Measurements from ENCODE around the gene PP2D1.
"Not testable (repeated sequence)": the region's sequence is repeated elsewhere in the genome, so short reads cannot be mapped to it uniquely, and the experiment has no call there.

Gene PP2D1

GRCh38 chr3:19970327-19970726 lies 41.7 kb downstream of the PP2D1 start:
- Mint-ChIP-seq H3K9me3 (no peaks in the 10 kb centered on the region), H3K4me1 (peaks cover 3% of the 10 kb centered on the region), H3K27me3 (no peaks in the 10 kb centered on the region), H3K27ac (no peak overlapping the region), H3K36me3 (peaks cover 36% of the 10 kb centered on the region), H3K4me3 (no peak overlapping the region)
- CTCF ChIA-PET: interaction anchor here (0.5 kb wide), 1 partner anchor 119 kb away, joined by 3 read pairs; no protein-coding TSS in a partner anchor
- no peak for DNase-seq

GRCh38 chr3:19967812-19968211 lies 44.3 kb downstream of the PP2D1 start:
- Mint-ChIP-seq H3K27me3 (no peaks in the 10 kb centered on the region), H3K36me3 (peaks cover 31% of the 10 kb centered on the region), H3K9me3 (no peaks in the 10 kb centered on the region), H3K27ac (no peak overlapping the region), H3K4me3 (no peak overlapping the region), H3K4me1 (peaks cover 3% of the 10 kb centered on the region)
- CTCF ChIA-PET: no interaction called here
- DNase-seq: no peak

- CTCF ChIA-PET: no interaction called here
Observed at GRCh38 chr3:19967208-19967607, 44.9 kb downstream of the PP2D1 start.

GRCh38 chr3:19961960-19962359 lies 50.1 kb downstream of the PP2D1 start:
- Mint-ChIP-seq H3K4me1 (peaks cover 21% of the 10 kb centered on the region), H3K9me3 (no peaks in the 10 kb centered on the region), H3K27ac (no peak overlapping the region), H3K36me3 (peaks cover 26% of the 10 kb centered on the region), H3K4me3 (no peak overlapping the region), H3K27me3 (no peaks in the 10 kb centered on the region)
- CTCF ChIA-PET: no interaction called here
- no peak for DNase-seq

More at GRCh38 chr3:19967208-19967607, 44.9 kb downstream of the PP2D1 start:
- Mint-ChIP-seq H3K36me3 (peaks cover 30% of the 10 kb centered on the region), H3K27me3 (no peaks in the 10 kb centered on the region), H3K4me3 (no peak overlapping the region), H3K4me1 (peaks cover 3% of the 10 kb centered on the region), H3K27ac (no peak overlapping the region), H3K9me3 (no peaks in the 10 kb centered on the region)
- no peak for DNase-seq

GRCh38 chr3:19960696-19961095 lies 51.4 kb downstream of the PP2D1 start:
- CTCF ChIA-PET: no interaction called here
- DNase-seq: no peak
- Mint-ChIP-seq H3K27me3 (no peaks in the 10 kb centered on the region), H3K27ac (no peak overlapping the region), H3K4me1 (peaks cover 25% of the 10 kb centered on the region), H3K4me3 (no peak overlapping the region), H3K9me3 (no peaks in the 10 kb centered on the region), H3K36me3 (peaks cover 25% of the 10 kb centered on the region)

- Mint-ChIP-seq H3K9me3 (no peaks in the 10 kb centered on the region), H3K4me1 (peaks cover 27% of the 10 kb centered on the region)
Observed at GRCh38 chr3:19959505-19959904, 52.6 kb downstream of the PP2D1 start.

GRCh38 chr3:19957354-19957753 lies 54.7 kb downstream of the PP2D1 start:
- CTCF ChIA-PET, DNase-seq, H3K9me3 Mint-ChIP-seq, H3K4me3 Mint-ChIP-seq, H3K27me3 Mint-ChIP-seq, H3K27ac Mint-ChIP-seq: not testable (repeated sequence)
- peaks cover 27% of the 10 kb centered on the region for H3K4me1 Mint-ChIP-seq
- H3K36me3 Mint-ChIP-seq: peaks cover 33% of the 10 kb centered on the region

More at GRCh38 chr3:19959505-19959904, 52.6 kb downstream of the PP2D1 start:
- no peak for DNase-seq
- no peak overlapping the region for H3K27ac Mint-ChIP-seq
- peaks cover 31% of the 10 kb centered on the region for H3K36me3 Mint-ChIP-seq
- CTCF ChIA-PET: interaction anchor here (0.7 kb wide), 1 partner anchor 1387 kb away, joined by 3 read pairs; no protein-coding TSS in a partner anchor
- H3K4me3 Mint-ChIP-seq: no peak overlapping the region
- no peaks in the 10 kb centered on the region for H3K27me3 Mint-ChIP-seq

- peaks cover 34% of the 10 kb centered on the region for H3K4me1 Mint-ChIP-seq
- CTCF ChIA-PET: no interaction called here
- DNase-seq: no peak
- H3K27me3 Mint-ChIP-seq: no peaks in the 10 kb centered on the region
- H3K27ac Mint-ChIP-seq: no peak overlapping the region
- peaks cover 41% of the 10 kb centered on the region for H3K36me3 Mint-ChIP-seq
- no peak overlapping the region for H3K4me3 Mint-ChIP-seq
- no peaks in the 10 kb centered on the region for H3K9me3 Mint-ChIP-seq
Observed at GRCh38 chr3:19954676-19955075, 57.4 kb downstream of the PP2D1 start.

- Mint-ChIP-seq H3K4me3 (no peak overlapping the region), H3K27ac (no peak overlapping the region), H3K4me1 (peaks cover 46% of the 10 kb centered on the region), H3K36me3 (peaks cover 30% of the 10 kb centered on the region), H3K9me3 (no peaks in the 10 kb centered on the region), H3K27me3 (peaks cover 6% of the 10 kb centered on the region)
- DNase-seq: no peak
- CTCF ChIA-PET: no interaction called here
Observed at GRCh38 chr3:19950316-19950715, 61.7 kb downstream of the PP2D1 start.

GRCh38 chr3:19948226-19948591 lies 63.9 kb downstream of the PP2D1 start:
- CTCF ChIA-PET: interaction anchor here (0.9 to 1.5 kb wide), 3 partner anchors 11 to 235 kb away, joined by 3 to 4 read pairs (median 3); no protein-coding TSS in a partner anchor
- DNase-seq: no peak
- Mint-ChIP-seq H3K27me3 (peaks cover 6% of the 10 kb centered on the region), H3K27ac (peak overlapping the region; percentile 100), H3K36me3 (peaks cover 20% of the 10 kb centered on the region), H3K4me1 (peaks cover 46% of the 10 kb centered on the region), H3K9me3 (no peaks in the 10 kb centered on the region), H3K4me3 (peak overlapping the region; percentile 88)

GRCh38 chr3:19947549-19948225 lies 64.4 kb downstream of the PP2D1 start:
- H3K4me1 Mint-ChIP-seq: peaks cover 46% of the 10 kb centered on the region
- peak; percentile 60 for DNase-seq
- CTCF ChIA-PET: interaction anchor here (0.9 to 1.5 kb wide), 3 partner anchors 10 to 236 kb away, joined by 3 to 4 read pairs (median 3); no protein-coding TSS in a partner anchor

GRCh38 chr3:19946832-19947548 lies 65.1 kb downstream of the PP2D1 start, which contains the start of gene RAB5A:
Gene RAB5A (plus strand): TSS chr3:19947097. CDS start chr3:19950899, 3,802 bp downstream.
- peaks cover 17% of the 10 kb centered on the region for H3K36me3 Mint-ChIP-seq

More at GRCh38 chr3:19947549-19948225, 64.4 kb downstream of the PP2D1 start:
- peaks cover 20% of the 10 kb centered on the region for H3K36me3 Mint-ChIP-seq
- peak overlapping the region; percentile 100 for H3K27ac Mint-ChIP-seq
- H3K27me3 Mint-ChIP-seq: peaks cover 6% of the 10 kb centered on the region
- H3K9me3 Mint-ChIP-seq: no peaks in the 10 kb centered on the region
- peak overlapping the region; percentile 88 for H3K4me3 Mint-ChIP-seq

GRCh38 chr3:19945969-19946831 lies 65.9 kb downstream of the PP2D1 start:
- CTCF ChIA-PET: no interaction called here
- peaks cover 39% of the 10 kb centered on the region for H3K4me1 Mint-ChIP-seq

More at GRCh38 chr3:19946832-19947548, 65.1 kb downstream of the PP2D1 start, which contains the start of gene RAB5A:
- Mint-ChIP-seq H3K4me1 (peaks cover 46% of the 10 kb centered on the region), H3K9me3 (no peaks in the 10 kb centered on the region), H3K4me3 (peak within 1 kb of the TSS; percentile 88), H3K27ac (peak within 1 kb of the TSS; percentile 100), H3K27me3 (peaks cover 6% of the 10 kb centered on the region)
- CTCF ChIA-PET: interaction anchor here (1.5 kb wide), 1 partner anchor 10 kb away, joined by 3 read pairs; no protein-coding TSS in a partner anchor
- DNase-seq: peak; percentile 98

GRCh38 chr3:19945534-19945933 lies 66.5 kb downstream of the PP2D1 start:
- CTCF ChIA-PET: no interaction called here
- H3K4me1 Mint-ChIP-seq: peaks cover 34% of the 10 kb centered on the region

More at GRCh38 chr3:19945969-19946831, 65.9 kb downstream of the PP2D1 start:
- peaks cover 11% of the 10 kb centered on the region for H3K36me3 Mint-ChIP-seq
- DNase-seq: no peak
- H3K27me3 Mint-ChIP-seq: peaks cover 6% of the 10 kb centered on the region
- H3K4me3 Mint-ChIP-seq: peak overlapping the region; percentile 88
- peak overlapping the region; percentile 100 for H3K27ac Mint-ChIP-seq
- no peaks in the 10 kb centered on the region for H3K9me3 Mint-ChIP-seq

More at GRCh38 chr3:19945534-19945933, 66.5 kb downstream of the PP2D1 start:
- no peaks in the 10 kb centered on the region for H3K9me3 Mint-ChIP-seq
- H3K27me3 Mint-ChIP-seq: peaks cover 6% of the 10 kb centered on the region
- H3K4me3 Mint-ChIP-seq: peak overlapping the region; percentile 57
- peaks cover 7% of the 10 kb centered on the region for H3K36me3 Mint-ChIP-seq
- no peak for DNase-seq
- peak overlapping the region; percentile 100 for H3K27ac Mint-ChIP-seq

Measured in activated naive CD4-positive, alpha-beta T cell treated with anti-CD3 and anti-CD28 coated beads, Interleukin-2, amount 10 ng/mL, durations not matched to agents 7 days and 5 days (primary cell).